GM04503 (cell line): Measurements from ENCODE around the gene CDA.

Experiments used
- DNase-seq: peaks from one replicate; pipeline ENCODE4 v3.0.0-alpha.2; 2012; ENCODE audit warnings: low read depth

Gene CDA

GRCh38 chr1:20588634-20589225 is at the start of gene CDA:
Gene CDA, plus strand, starts transcription at chr1:20589097. Its CDS starts 33 bp downstream, at chr1:20589130.
- no peak for DNase-seq

DNA sequence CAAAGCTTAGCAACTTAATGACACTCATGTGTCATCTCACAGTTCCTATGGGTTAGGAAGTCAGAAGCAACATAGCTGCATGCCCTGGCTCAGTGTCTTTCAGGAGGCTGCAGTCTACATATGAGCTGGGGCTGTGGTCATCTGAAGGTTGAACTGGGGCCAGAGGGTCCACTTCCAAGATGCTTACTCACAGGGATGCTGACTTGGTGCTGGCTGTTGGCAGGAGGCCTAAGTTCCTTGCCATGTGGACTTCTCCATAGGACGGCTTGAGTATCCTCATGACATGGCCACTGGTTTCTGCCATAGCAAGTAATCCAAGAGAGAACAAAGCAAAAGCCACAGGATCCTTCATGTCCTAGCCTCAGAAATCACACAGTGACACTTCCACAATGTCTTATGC is 48.6 kb upstream of the CDA start:
- DNase-seq: no peak

GRCh38 chr1:20546637-20547036 is 42.3 kb upstream of the CDA start:
- no peak for DNase-seq

DNA sequence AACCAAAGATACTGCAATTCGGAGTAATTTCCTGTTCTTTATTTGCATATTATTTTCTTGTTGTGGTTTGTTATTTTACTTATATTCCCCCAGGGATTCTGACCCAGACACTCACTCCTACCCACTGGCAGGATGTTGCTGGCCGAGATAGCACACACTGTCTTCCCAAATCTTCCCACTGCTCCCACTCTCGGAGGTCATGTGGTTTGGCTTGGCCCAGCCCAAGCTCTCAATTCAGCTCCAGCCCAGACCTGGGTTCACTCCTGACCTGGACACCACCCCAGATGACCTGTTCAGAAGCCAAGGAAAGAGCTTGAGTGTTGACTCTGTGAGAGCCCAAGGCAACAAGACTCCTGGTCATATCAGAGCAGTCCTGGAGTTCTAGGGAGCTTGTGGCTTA is 37.7 kb upstream of the CDA start:
- DNase-seq: no peak

DNA sequence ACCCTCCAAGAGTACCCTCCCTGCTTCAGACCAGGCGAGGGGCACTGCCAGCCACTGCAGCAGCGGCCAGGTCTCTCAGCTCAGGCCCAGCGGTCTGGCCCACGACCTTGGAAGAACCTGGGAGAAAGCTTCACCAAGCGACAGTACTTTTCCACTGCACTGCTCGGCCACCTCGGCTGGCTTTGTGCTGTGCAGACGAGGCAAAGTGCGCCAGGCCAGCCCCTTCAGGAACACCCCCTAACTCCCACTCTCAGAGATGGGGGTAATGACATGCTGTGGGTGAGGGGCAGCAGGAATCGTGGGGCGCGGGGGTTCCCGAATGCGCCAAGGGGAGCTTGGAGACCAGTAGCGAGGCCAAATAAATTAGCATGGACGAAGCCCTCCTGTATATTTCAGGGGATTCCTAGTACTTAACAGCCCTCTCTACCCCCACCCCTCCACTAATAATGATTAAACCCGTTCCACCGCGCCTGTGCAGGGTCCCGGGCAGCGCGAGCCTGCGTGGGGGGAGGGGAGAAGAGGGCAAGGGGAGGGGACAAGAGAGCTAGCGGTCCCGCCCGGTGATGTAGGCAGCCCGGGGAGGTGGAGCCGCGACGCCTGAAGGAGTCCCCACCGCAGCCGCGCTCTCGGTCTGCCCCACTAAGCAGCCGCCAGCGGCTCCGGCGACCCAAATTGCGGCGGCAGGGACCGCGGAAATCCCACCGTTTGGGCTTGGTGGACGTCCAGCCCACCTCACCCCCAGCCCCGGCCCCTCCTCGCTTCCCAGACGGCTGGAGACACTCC is 36.8 kb upstream of the CDA start, which contains the start of gene FAM43B:
FAM43B (plus strand) TSS at position 629 of the 783 bp plus-strand sequence. CDS start 401 bp downstream, outside the sequence.
- no peak for DNase-seq

DNA sequence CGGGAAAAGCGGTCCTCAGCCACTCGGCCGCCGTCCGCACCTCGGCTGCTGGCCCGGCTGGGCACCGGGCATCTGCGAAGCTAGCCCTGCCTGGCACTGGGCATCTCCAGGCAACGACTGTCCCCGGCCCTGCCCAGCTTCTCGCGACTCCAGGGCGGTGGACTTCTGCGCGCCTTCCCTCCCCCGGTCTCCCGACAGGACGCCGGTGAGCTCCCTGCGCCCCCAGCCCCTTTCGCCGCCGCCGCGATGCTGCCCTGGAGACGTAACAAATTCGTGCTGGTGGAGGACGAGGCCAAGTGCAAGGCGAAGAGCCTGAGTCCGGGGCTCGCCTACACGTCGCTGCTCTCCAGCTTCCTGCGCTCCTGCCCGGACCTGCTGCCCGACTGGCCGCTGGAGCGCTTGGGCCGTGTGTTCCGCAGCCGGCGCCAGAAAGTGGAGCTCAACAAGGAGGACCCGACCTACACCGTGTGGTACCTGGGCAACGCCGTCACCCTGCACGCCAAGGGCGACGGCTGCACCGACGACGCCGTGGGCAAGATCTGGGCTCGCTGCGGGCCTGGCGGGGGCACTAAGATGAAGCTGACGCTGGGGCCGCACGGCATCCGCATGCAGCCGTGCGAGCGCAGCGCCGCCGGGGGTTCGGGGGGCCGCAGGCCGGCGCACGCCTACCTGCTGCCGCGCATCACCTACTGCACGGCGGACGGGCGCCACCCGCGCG is 36.0 kb upstream of the CDA start:
- no peak for DNase-seq

DNA sequence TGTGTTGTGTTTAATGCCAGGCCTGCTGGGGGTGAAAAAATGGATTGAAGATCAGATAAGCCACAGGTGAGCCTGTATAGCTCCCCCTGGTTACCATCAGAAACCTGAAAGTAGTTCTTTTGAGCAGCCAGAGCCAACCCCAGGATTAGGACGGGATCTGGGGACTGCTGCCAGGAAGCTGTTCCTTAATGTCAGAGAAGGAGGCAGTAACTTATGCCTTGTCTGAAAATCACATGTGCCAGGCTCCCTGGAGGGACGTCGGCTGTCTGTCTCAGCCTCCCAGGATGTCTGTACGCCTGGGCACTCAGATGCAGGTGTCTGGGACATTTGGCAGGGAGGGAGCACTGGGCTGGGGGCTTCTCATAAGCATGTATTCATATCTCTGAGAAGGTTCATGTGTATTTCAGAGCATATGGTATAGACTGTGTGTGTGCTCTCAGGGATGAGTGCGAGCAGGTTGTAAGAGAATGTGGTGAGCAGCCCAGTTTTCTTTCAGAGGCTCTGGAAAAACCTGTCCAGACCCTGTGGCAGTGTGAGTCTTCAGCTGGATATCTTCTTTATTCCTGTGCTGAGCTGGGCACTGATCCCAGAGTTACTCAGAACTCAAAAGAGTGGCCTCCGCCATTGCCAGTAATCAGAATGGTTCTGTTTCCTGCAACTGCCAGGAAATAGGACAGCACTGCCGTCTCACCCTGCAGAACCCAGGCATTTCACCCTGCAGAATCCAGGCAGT is 33.7 kb upstream of the CDA start:
- DNase-seq: no peak

DNA sequence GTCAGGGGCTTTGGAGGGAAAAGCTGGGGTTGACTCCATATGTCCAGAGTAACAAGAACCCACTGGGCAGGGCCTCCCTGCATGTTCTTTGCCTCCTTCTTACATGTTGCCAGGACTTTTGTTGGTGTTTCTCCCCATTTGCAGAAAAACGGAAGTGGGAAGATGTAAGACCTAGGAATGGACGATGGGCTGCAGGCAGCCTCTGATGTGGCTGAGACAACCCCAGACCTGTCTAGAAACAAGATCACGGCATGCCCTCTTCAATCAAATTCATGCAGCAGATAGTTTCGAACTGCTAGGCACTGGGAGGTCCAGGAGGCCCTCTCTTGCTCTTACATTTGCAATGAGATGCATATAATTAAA is 33.2 kb upstream of the CDA start:
- DNase-seq: no peak

DNA sequence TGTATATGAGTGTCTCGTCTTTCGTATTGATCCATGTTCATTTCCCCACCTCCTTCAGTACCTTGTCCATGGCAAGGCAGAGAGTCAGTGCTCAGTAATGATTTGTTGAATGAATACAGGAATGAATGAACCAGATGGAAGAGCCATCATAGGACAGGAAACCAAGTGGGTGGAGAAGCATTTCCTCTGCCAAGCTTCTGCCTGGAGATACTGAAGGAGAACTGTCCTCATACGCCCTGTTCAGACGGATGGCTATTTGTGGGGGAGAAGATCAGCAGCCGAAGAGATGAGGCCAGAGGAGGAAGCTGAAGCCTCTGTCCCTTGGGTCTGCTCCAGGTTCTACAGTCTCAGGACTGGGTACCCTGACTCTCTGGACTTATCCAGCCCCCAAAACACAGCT is 30.7 kb upstream of the CDA start:
- no peak for DNase-seq

GRCh38 chr1:20560966-20561365 is 27.9 kb upstream of the CDA start:
- DNase-seq: no peak

DNA sequence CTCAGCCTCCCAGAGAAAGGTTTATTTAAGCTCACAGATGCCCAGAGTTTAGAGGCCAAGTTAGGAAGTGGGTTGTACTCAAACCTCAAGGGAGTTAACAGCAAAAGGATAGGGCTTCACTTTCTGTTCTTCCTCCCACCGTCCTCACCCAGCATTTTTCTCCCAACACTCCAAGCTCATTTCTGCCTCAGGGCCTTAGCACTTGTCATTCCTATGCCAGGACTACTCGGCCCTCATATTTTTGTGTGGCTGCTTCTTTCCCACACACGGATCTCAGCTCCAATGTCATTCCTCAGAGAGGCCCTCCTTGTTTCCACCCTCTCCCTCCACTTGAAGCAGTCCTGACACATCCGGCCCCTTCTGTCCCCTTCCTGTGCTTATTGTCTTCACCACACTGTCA is 23.7 kb upstream of the CDA start:
- no peak for DNase-seq

- no peak for DNase-seq
Observed at GRCh38 chr1:20569523-20570098, 19.3 kb upstream of the CDA start.

DNA sequence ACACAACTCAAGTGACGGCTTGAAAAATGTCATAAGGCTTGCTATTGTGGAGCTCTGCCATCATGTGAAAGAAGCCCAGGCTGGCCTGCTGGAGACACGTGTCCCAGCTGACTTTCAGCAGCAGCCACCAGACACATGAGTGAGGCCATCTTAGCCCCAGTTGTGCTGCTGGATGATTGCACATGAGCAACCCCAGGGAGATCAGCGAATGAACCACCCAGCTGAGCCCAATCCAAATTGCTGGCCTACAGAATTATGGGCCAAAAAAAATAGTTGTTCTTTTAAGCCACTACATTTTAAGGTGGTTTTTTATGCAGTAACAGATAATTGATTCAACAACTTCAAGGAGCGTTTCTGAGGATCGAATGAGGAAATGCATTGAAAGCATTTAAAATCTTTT is 17.5 kb upstream of the CDA start:
- DNase-seq: no peak

- DNase-seq: no peak
Observed at GRCh38 chr1:20573987-20574386, 14.9 kb upstream of the CDA start.

GRCh38 chr1:20574686-20575540 is 14.0 kb upstream of the CDA start:
- DNase-seq: no peak

DNA sequence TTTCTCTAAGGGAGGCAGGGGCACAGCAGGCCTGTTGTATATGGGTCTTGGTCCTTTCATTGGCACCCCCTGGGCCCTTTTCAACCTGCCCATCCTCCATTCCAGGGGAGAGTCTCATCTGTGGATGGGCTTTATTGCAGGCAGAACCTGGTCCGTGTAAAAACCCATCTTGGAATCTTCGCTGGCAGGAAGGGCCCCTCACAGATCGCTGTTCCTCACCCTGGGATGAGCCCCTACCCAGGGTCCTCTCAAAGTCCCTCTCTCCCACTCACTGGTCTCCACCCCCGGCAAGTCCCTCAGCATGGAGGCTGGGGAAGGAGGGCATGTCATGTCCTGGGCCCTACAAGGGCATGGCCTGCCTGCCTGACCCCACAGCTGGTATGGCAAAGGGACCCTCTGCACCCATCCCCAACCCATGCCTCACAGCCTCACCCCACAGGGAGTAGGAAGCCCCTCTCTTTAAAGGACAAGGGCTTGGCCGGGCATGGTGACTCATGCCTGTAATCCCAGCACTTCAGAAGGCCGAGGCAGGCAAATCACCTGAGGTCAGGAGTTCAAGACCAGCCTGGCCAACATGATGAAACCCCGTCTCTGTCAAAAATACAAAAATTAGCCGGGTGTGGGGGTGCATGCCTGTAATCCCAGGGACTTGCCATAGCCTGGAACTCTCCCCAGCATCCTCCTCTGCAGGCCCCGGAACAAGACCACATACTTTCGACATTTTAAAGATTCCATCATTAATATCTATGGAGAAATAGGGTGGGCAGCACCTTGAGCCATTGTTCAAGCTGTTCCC is 13.2 kb upstream of the CDA start:
- no peak for DNase-seq

GRCh38 chr1:20578062-20578461 is 10.8 kb upstream of the CDA start:
- no peak for DNase-seq

GRCh38 chr1:20578721-20579395 is 10.0 kb upstream of the CDA start:
- DNase-seq: no peak

GRCh38 chr1:20584890-20585289 is 4.0 kb upstream of the CDA start:
- DNase-seq: no peak
